Trophoblast cell (in vitro differentiated cells and primary cell): ENCODE results near the gene PMEPA1.
A peak's percentile ranks its signal among the peaks of the same experiment; 100 is the strongest.

Source experiments
- DNase-seq, 2 donors: peaks; one replicate each; pipeline ENCODE4 v3.0.0-alpha.2; 2016
- H2AFZ ChIP-seq: 2 replicates; pipeline ENCODE4 v1.6.1; 2013; ENCODE audit warnings: low read length, moderate library complexity, mild to moderate bottlenecking; ENCODE audit not compliant: insufficient read depth, poor library complexity
- H2AK5ac ChIP-seq: 2 replicates; pipeline ENCODE4 v1.6.1; 2013; ENCODE audit warnings: mild to moderate bottlenecking, low read length
- H2BK120ac ChIP-seq: 2 replicates; pipeline ENCODE4 v1.6.1; 2013; ENCODE audit warnings: low read length, mild to moderate bottlenecking, moderate library complexity; ENCODE audit not compliant: insufficient read depth, poor library complexity
- H2BK12ac ChIP-seq: 2 replicates; pipeline ENCODE4 v1.6.1; 2013; ENCODE audit warnings: mild to moderate bottlenecking, low read length, moderate library complexity
- H2BK5ac ChIP-seq: 2 replicates; pipeline ENCODE4 v1.6.1; 2013; ENCODE audit warnings: low read length, low read depth, moderate library complexity, mild to moderate bottlenecking; ENCODE audit not compliant: poor library complexity
- H3K14ac ChIP-seq: 2 replicates; pipeline ENCODE4 v1.6.1; 2013; ENCODE audit warnings: mild to moderate bottlenecking, low read length
- H3K18ac ChIP-seq: 2 replicates; pipeline ENCODE4 v1.6.1; 2013; ENCODE audit warnings: mild to moderate bottlenecking, low read length
- H3K23ac ChIP-seq: 2 replicates; pipeline ENCODE4 v1.6.1; 2013; ENCODE audit warnings: low read length
- H3K27ac ChIP-seq: 2 replicates; pipeline ENCODE4 v1.5.1; 2013; ENCODE audit warnings: low read depth, mild to moderate bottlenecking, inconsistent platforms, low read length, moderate library complexity
- H3K27me3 ChIP-seq: 2 replicates; pipeline ENCODE4 v1.6.1; 2013; ENCODE audit warnings: inconsistent platforms, mild to moderate bottlenecking, low read length, moderate library complexity; ENCODE audit not compliant: insufficient read depth
- H3K36me3 ChIP-seq, 2 experiments: 1 replicate in 1 of 2; 2 replicates in 1 of 2; pipeline ENCODE4 v1.6.1; 2013; ENCODE audit warnings: low read length in 2 of 2, mild to moderate bottlenecking in 2 of 2, moderate library complexity in 1 of 2; ENCODE audit not compliant: insufficient read depth in 2 of 2, control insufficient read depth in 1 of 2
- H3K4ac ChIP-seq: 2 replicates; pipeline ENCODE4 v1.6.1; 2013; ENCODE audit warnings: low read depth, mild to moderate bottlenecking, low read length, moderate library complexity
- H3K4me1 ChIP-seq, 2 experiments: 1 replicate in 1 of 2; 2 replicates in 1 of 2; pipeline ENCODE4 v1.6.1; 2013; ENCODE audit warnings: low read length in 2 of 2, mild to moderate bottlenecking in 2 of 2, moderate library complexity in 1 of 2; ENCODE audit not compliant: insufficient read depth in 2 of 2, control insufficient read depth in 1 of 2
- H3K4me2 ChIP-seq: 2 replicates; pipeline ENCODE4 v1.6.1; 2013; ENCODE audit warnings: inconsistent platforms, mild to moderate bottlenecking, low read length, moderate library complexity
- H3K4me3 ChIP-seq: 2 replicates; pipeline ENCODE4 v1.5.1; 2013; ENCODE audit warnings: mild to moderate bottlenecking, low read depth, low read length, inconsistent platforms
- H3K79me1 ChIP-seq: one replicate; pipeline ENCODE4 v1.6.1; 2013; ENCODE audit warnings: low read length
- H3K79me2 ChIP-seq: 2 replicates; pipeline ENCODE4 v1.6.1; 2013; ENCODE audit warnings: low read length, mild to moderate bottlenecking; ENCODE audit not compliant: control insufficient read depth, insufficient read depth, poor library complexity
- H3K9ac ChIP-seq: 2 replicates; pipeline ENCODE4 v1.6.1; 2013; ENCODE audit warnings: mild to moderate bottlenecking, low read length
- H3K9me3 ChIP-seq: 2 replicates; pipeline ENCODE4 v1.6.1; 2013; ENCODE audit warnings: low read depth, mild to moderate bottlenecking, control low read depth, inconsistent platforms, low read length; ENCODE audit not compliant: insufficient read depth
- H4K12ac ChIP-seq: 2 replicates; pipeline ENCODE4 v1.6.1; 2013; ENCODE audit warnings: low read depth, mild to moderate bottlenecking, low read length, moderate library complexity
- H4K8ac ChIP-seq: 2 replicates; pipeline ENCODE4 v1.6.1; 2013; ENCODE audit warnings: low read depth, mild to moderate bottlenecking, low read length, moderate library complexity
- H4K91ac ChIP-seq: one replicate; pipeline ENCODE4 v1.6.1; 2013; ENCODE audit warnings: low read depth, mild to moderate bottlenecking, low read length, moderate library complexity
- WGBS: extraction: QIAGEN DNeasy Blood & Tissue Kit; methylation state at CpG from one replicate; pipeline ENCODE4 v1.1.7; 2013; ENCODE audit warnings: missing lambda C conversion rate; ENCODE audit not compliant: insufficient read length, insufficient coverage; ENCODE audit errors: extremely low coverage; 5-methylcytosine and 5-hydroxymethylcytosine counted together

Gene PMEPA1

GRCh38 chr20:57694481-57694880 is 15.3 kb downstream of the PMEPA1 start:
- no peak overlapping the region for H3K23ac ChIP-seq
- peaks cover 5 to 14% of the 10 kb centered on the region in 2 experiments for H3K36me3 ChIP-seq
- H2BK120ac ChIP-seq: peak overlapping the region; percentile 73
- DNase-seq: peak; percentile 74 to 84
- H2AFZ ChIP-seq: no peak overlapping the region
- H3K18ac ChIP-seq: peak overlapping the region; percentile 32
- peak overlapping the region; percentile 22 for H3K4me2 ChIP-seq
- no peak overlapping the region for H3K4me3 ChIP-seq
- peaks cover 50% of the 10 kb centered on the region for H3K79me1 ChIP-seq
- H3K9me3 ChIP-seq: no peaks in the 10 kb centered on the region
- peak overlapping the region; percentile 8 for H3K4ac ChIP-seq
- WGBS: no CpG with 5 or more reads among the region's 4 CpGs
- peak overlapping the region; percentile 67 for H3K27ac ChIP-seq
- H2BK5ac ChIP-seq: peak overlapping the region; percentile 72
- H3K4me1 ChIP-seq: peaks cover 65 to 88% of the 10 kb centered on the region in 2 experiments
- no peaks in the 10 kb centered on the region for H3K27me3 ChIP-seq
- peak overlapping the region; percentile 16 for H3K14ac ChIP-seq
- H2AK5ac ChIP-seq: peak overlapping the region; percentile 9
- H3K79me2 ChIP-seq: peaks cover 37% of the 10 kb centered on the region
- H2BK12ac ChIP-seq: peak overlapping the region; percentile 66
- H4K91ac ChIP-seq: peak overlapping the region; percentile 88
- H4K8ac ChIP-seq: peak overlapping the region; percentile 1
- no peak overlapping the region for H3K9ac ChIP-seq
- H4K12ac ChIP-seq: no peak overlapping the region

GRCh38 chr20:57693670-57694329 is 16.0 kb downstream of the PMEPA1 start:
- Histone ChIP-seq H3K14ac (peak overlapping the region; percentile 18), H2BK12ac (peak overlapping the region; percentile 77), H4K8ac (peak overlapping the region; percentile 30), H3K9ac (no peak overlapping the region), H3K79me2 (peaks cover 34% of the 10 kb centered on the region), H3K4me2 (no peak overlapping the region), H3K4me1 (peaks cover 67 to 89% of the 10 kb centered on the region in 2 experiments), H4K12ac (no peak overlapping the region), H3K23ac (no peak overlapping the region), H4K91ac (peak overlapping the region; percentile 72), H3K9me3 (no peaks in the 10 kb centered on the region), H3K4me3 (no peak overlapping the region), H3K79me1 (peaks cover 55% of the 10 kb centered on the region), H2BK5ac (peak overlapping the region; percentile 10), H2BK120ac (peak overlapping the region; percentile 69), H3K4ac (peak overlapping the region; percentile 48), H3K18ac (peak overlapping the region; percentile 89), H3K27ac (peak overlapping the region; percentile 91), H3K36me3 (peaks cover 8 to 14% of the 10 kb centered on the region in 2 experiments), H3K27me3 (no peaks in the 10 kb centered on the region), H2AFZ (no peak overlapping the region), H2AK5ac (peak overlapping the region; percentile 78)
- WGBS: no CpG with 5 or more reads among the region's 7 CpGs
- no peak for DNase-seq

- peak overlapping the region; percentile 95 for H2BK5ac ChIP-seq
- H4K91ac ChIP-seq: peak overlapping the region; percentile 98
- peak overlapping the region; percentile 48 for H3K4me2 ChIP-seq
- H3K79me2 ChIP-seq: peaks cover 37% of the 10 kb centered on the region
- no peak overlapping the region for H3K4me3 ChIP-seq
- no peak overlapping the region for H2AFZ ChIP-seq
- peaks cover 11 to 14% of the 10 kb centered on the region in 2 experiments for H3K36me3 ChIP-seq
- no peaks in the 10 kb centered on the region for H3K9me3 ChIP-seq
- H4K12ac ChIP-seq: no peak overlapping the region
- peak overlapping the region; percentile 98 for H2BK120ac ChIP-seq
- H3K27me3 ChIP-seq: no peaks in the 10 kb centered on the region
- peak overlapping the region; percentile 97 for H3K4ac ChIP-seq
- H4K8ac ChIP-seq: peak overlapping the region; percentile 71
- DNase-seq: peak; percentile 96 to 97
- no peak overlapping the region for H3K9ac ChIP-seq
- H3K14ac ChIP-seq: peak overlapping the region; percentile 96
- WGBS: no CpG with 5 or more reads among the region's 20 CpGs
- H3K79me1 ChIP-seq: peaks cover 60% of the 10 kb centered on the region
- no peak overlapping the region for H3K23ac ChIP-seq
- peak overlapping the region; percentile 94 for H3K18ac ChIP-seq
- H3K4me1 ChIP-seq: peaks cover 71 to 91% of the 10 kb centered on the region in 2 experiments
- H2AK5ac ChIP-seq: no peak overlapping the region
- peak overlapping the region; percentile 91 for H3K27ac ChIP-seq
- H2BK12ac ChIP-seq: peak overlapping the region; percentile 97
Observed at GRCh38 chr20:57693002-57693582, 16.7 kb downstream of the PMEPA1 start.

GRCh38 chr20:57692393-57692792 is 17.4 kb downstream of the PMEPA1 start:
- H4K91ac ChIP-seq: peak overlapping the region; percentile 98
- peak overlapping the region; percentile 96 for H2AK5ac ChIP-seq
- H3K36me3 ChIP-seq: peaks cover 11 to 14% of the 10 kb centered on the region in 2 experiments
- H3K18ac ChIP-seq: peak overlapping the region; percentile 94
- peaks cover 76 to 93% of the 10 kb centered on the region in 2 experiments for H3K4me1 ChIP-seq
- peak overlapping the region; percentile 95 for H2BK5ac ChIP-seq
- DNase-seq: no peak
- no peak overlapping the region for H3K9ac ChIP-seq
- peak overlapping the region; percentile 96 for H3K14ac ChIP-seq
- H3K4me3 ChIP-seq: no peak overlapping the region
- no peaks in the 10 kb centered on the region for H3K27me3 ChIP-seq
- peak overlapping the region; percentile 97 for H3K4ac ChIP-seq
- no CpG with 5 or more reads among the region's 10 CpGs for WGBS
- peak overlapping the region; percentile 97 for H2BK12ac ChIP-seq
- H3K79me1 ChIP-seq: peaks cover 65% of the 10 kb centered on the region
- peak overlapping the region; percentile 98 for H2BK120ac ChIP-seq
- peak overlapping the region; percentile 64 for H4K12ac ChIP-seq
- H3K23ac ChIP-seq: no peak overlapping the region
- H3K79me2 ChIP-seq: peaks cover 41% of the 10 kb centered on the region
- peak overlapping the region; percentile 91 for H3K27ac ChIP-seq
- peak overlapping the region; percentile 48 for H3K4me2 ChIP-seq
- H2AFZ ChIP-seq: peak overlapping the region; percentile 56
- H3K9me3 ChIP-seq: no peaks in the 10 kb centered on the region
- peak overlapping the region; percentile 71 for H4K8ac ChIP-seq
